ENCODE data around the gene MALRD1. TPM values are rescaled to one million over a fixed set of nuclear protein-coding genes. Genes with fewer than 3 reads are reported as not detected.

The MALRD1 gene
- total RNA-seq, 1 experiment from 2014 or later = not detected

- in situ Hi-C loops (cut with HindIII; ENCODE audit: low pct_unique_long_range_greater_than_20kb, low sequenced_read_pairs) = no loop called here
- Histone ChIP-seq H3K4me3 (ENCODE audit: low read depth in 2 of 2, low read length in 2 of 2) (no peak overlapping the region), H3K27me3 (ENCODE audit: control insufficient read depth, insufficient read depth, low read length) (no peaks in the 10 kb centered on the region), H3K36me3 (ENCODE audit: control insufficient read depth, insufficient read depth, low read length) (no peaks in the 10 kb centered on the region), H3K4me1 (ENCODE audit: control insufficient read depth, insufficient read depth, low read length) (no peaks in the 10 kb centered on the region), H3K9me3 (ENCODE audit: control insufficient read depth, insufficient read depth, low read depth, low read length) (no peaks in the 10 kb centered on the region), H3K27ac (ENCODE audit: low read length) (no peak overlapping the region)
- no TSS peak for BruUV-seq (replicated peaks)
- TF ChIP-seq CTCF (IDR thresholded peaks at IDR 0.05) (no peak), REST (IDR thresholded peaks at IDR 0.05; ENCODE audit: insufficient read depth in 1 of 2, low read depth in 2 of 2, low read length in 1 of 2) (no peak), TCF7L2 (IDR thresholded peaks at IDR 0.05; ENCODE audit: low read depth, low read length) (no peak), POLR2AphosphoS5 (IDR thresholded peaks at IDR 0.05; ENCODE audit: low read depth, low read length) (no peak), SIN3A (IDR thresholded peaks at IDR 0.05; ENCODE audit: borderline replicate concordance, insufficient read depth, low read depth, low read length) (no peak)
- ChIA-PET POLR2A (no interaction called here), CTCF (no interaction called here)
- DNase-seq (ENCODE audit: low read depth, low spot score) = no peak
- intact Hi-C loops (cut with micrococcal nuclease; ENCODE audit: unreplicated experiment) = no loop called here
- no peak for ATAC-seq
Measured at GRCh38 chr10:19556666-19557065, 508.1 kb downstream of the MALRD1 start.

GRCh38 chr10:19561181-19561580 lies 512.6 kb downstream of the MALRD1 start:
- BruUV-seq (replicated peaks) = no TSS peak
- no peaks in the 10 kb centered on the region for H3K36me3 ChIP-seq (ENCODE audit: control insufficient read depth, insufficient read depth, low read length)
- no peak overlapping the region for H3K4me3 ChIP-seq (ENCODE audit: low read depth in 2 of 2, low read length in 2 of 2)
- intact Hi-C loops (cut with micrococcal nuclease; ENCODE audit: unreplicated experiment) (no loop called here), in situ Hi-C loops (cut with HindIII; ENCODE audit: low pct_unique_long_range_greater_than_20kb, low sequenced_read_pairs) (no loop called here)
- POLR2A ChIA-PET = no interaction called here
- no peak overlapping the region for H3K27ac ChIP-seq (ENCODE audit: low read length)
- H3K9me3 ChIP-seq (ENCODE audit: control insufficient read depth, insufficient read depth, low read depth, low read length) = no peaks in the 10 kb centered on the region
- CTCF ChIA-PET = no interaction called here
- no peaks in the 10 kb centered on the region for H3K4me1 ChIP-seq (ENCODE audit: control insufficient read depth, insufficient read depth, low read length)
- no peak for ATAC-seq
- DNase-seq (ENCODE audit: low read depth, low spot score) = no peak
- H3K27me3 ChIP-seq (ENCODE audit: control insufficient read depth, insufficient read depth, low read length) = no peaks in the 10 kb centered on the region
- TF ChIP-seq SIN3A (IDR thresholded peaks at IDR 0.05; ENCODE audit: borderline replicate concordance, insufficient read depth, low read depth, low read length) = no peak
- TF ChIP-seq TCF7L2 (IDR thresholded peaks at IDR 0.05; ENCODE audit: low read depth, low read length) = no peak
- TF ChIP-seq POLR2AphosphoS5 (IDR thresholded peaks at IDR 0.05; ENCODE audit: low read depth, low read length) = no peak
- no peak for TF ChIP-seq CTCF (IDR thresholded peaks at IDR 0.05)
- no peak for TF ChIP-seq REST (IDR thresholded peaks at IDR 0.05; ENCODE audit: insufficient read depth in 1 of 2, low read depth in 2 of 2, low read length in 1 of 2)

All from Panc1 (cell line).